GM21390 (cell line): Measurements from ENCODE around the gene UBE2E2.

Source experiments
- ATAC-seq: cut with Tn5 transposase; IDR thresholded peaks from one replicate; pipeline ENCODE4 v1.9.1; 2021; ENCODE audit not compliant: unreplicated experiment

Gene UBE2E2

GRCh38 chr3:23567917-23568316, 364.8 kb downstream of the UBE2E2 start:
- no peak for ATAC-seq

DNA sequence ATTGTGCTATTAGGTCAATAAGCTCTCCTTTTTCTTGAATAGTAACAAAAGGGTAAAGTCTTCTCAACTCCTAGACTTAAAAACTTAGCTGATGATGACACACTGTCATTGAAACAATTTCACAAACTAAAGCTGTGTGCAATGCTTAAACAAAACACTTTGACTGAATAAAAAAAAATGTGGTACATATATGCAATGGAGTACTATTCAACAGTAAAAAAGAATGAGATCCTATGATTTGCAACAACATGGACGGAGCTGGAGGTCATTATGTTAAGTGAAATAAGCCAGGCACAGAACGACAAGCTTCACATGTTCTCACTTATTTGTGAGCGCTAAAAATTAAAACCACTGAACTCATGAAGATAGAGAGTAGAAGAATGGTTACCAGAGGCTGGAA, 370.7 kb downstream of the UBE2E2 start:
- ATAC-seq = no peak

DNA sequence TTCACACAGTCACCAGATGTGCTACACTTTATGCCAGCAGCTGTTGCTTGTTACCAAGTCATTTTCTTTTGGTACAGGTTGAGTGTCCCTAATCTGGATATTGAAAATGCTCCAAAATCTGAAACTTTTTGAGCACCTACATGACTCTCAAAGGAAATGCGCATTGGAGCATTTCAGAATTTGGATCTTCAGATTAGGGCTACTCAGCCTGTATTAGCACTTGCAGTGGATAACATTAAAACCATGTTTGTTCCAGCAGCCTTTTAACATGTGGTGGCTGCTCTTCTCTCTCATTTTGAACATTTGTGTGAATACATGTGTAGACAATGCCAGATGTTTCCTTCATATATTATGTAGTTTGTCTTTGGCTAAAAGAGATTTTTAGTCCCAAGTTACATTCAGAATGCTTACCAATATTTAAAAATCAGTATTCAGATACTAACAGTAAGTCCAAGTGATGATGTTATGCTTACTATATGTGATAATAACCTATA, 371.7 kb downstream of the UBE2E2 start:
- no peak for ATAC-seq

DNA sequence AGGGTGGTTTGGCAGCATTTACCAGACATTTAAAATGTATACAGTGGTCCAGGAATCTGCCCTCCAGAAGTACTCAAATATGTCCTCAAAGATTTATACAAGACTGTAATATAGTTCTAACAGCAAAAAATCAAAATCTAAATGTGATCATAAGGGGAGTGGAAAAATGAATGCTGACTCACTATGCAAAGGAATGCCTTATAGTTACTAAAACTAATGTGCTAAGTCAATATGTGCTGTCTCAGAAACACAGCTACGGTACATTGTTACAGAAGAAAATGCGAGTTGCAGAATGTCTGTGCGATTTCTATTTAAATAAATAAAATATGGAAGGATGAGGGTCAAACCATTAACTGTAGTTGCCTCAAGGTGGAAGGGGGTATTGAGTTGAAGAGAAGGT, 372.6 kb downstream of the UBE2E2 start:
- no peak for ATAC-seq

DNA sequence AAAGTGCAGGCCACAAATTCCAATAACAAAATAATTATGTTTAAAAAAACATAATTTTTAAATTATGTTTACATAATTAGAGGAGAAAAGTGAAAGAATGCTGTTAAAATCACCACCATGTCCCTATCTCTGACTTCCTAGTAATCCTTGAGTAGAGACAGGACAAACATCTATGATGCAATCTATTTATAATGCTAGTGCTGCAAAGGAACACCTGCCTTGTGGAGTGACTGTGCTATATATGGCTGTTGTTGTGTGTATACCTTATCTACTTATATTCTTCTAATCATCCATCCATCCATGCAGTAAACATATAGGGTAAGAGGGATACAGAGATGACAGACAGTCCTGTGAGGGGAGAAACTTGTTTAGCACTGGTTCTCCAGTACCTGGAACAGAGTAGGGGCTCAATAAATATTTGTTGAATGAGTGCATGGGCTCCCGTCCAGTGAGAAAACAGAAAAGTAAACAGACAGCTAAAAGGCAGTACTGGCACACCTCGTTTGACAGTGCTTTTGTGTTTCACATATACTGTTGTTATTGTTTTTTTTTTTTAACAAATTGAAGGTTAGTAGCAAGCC, 373.3 kb downstream of the UBE2E2 start:
- ATAC-seq = no peak

DNA sequence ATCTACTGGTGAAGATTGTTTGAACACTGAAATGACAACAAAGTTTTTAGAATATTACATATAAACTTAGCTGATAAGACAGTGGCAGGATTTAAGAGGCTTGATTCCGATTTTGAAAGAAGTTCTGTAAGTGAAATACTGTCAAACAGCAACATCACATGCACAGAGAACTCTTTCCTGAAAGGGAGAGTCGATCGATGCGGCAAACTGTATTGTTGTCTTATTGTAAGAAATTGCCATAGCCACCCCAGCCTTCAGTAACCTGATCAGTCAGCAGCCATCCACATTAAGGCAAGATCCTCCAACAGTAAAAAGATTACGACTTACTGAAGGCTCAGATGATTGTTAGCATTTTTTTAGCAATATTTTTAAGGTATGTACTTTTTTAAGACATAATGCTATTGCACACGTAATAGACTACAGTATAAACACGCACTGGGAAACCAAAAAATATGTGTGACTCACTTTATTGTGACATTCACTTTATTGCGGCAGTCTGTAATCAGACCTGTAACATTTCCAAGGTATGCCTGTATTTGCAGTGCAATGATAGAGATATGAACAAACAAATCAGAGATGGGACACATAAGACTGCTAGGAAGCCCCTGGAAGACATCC, 377.1 kb downstream of the UBE2E2 start:
- no peak for ATAC-seq

DNA sequence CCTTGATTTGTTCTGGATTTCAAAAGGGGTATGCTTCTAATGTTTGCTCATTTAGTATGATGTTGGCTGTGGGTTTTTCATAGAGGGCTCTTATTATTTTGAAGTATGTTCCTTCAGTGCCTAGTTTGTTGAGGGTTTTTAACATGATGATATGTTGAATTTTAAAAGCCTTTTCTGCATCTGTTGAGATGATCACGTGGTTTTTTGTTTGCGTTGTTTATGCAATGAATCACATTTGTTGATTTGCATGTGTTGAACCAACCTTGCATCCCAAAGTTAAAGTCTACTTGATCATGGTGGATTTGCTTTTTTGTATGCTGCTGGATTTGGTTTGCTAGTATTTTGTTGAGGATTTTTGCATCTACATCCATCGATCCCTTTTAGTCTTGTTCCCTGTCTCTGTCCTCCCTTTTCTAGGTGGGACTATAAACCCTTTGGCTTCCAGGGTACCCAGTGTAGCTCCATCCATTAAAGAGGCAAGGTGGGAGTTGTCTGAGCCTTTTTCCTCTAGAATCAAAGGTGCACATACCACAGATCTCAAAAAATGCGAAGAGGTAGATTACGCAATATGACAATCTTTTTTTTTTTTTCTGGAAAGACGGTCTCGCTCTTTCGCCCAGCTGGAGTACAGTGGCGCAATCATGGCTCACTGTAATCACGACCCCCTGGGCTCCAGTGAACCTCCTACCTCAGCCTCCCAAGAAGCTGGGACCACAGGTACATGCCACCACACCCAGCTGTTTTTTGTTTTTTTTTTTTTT, 381.0 kb downstream of the UBE2E2 start:
- no peak for ATAC-seq

DNA sequence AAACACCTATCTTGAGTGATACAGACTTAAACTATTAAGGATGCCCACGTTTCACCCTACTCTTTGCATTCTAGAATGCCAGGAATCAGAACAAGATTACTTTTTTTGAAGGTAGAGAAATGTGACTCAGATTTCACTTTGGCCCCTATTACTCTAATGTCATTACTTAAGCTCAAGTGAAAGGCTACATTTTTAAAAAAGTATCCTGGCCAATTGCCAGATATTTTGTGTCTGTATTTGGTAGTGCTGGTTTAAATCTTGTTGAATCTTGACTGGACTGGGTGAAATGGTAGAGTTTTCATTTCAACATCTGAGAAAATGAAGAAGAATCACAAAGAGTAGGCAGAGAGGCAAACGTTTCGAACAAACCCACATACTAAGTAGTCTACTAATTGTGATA, 384.4 kb downstream of the UBE2E2 start:
- ATAC-seq = no peak

DNA sequence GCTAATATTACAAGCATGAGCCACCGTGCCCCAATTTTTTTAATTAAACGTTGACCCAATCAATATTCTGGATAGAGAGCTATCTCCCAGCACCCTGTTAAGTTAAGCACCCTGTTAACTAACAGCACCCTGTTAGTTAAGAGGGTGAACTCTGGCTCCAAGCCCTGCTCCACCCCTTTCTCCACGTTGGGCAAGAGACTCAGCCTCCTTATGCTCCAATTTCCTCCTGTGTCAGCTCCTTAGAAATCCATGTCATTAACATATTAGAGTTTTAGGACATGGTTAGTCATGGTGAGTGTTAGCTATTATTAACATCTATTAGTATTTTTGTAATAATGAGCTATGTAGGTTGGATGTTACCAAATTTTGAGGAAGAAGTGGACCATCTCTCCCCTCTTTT, 385.4 kb downstream of the UBE2E2 start:
- no peak for ATAC-seq

- ATAC-seq = no peak
These were observed 386.5 kb downstream of the UBE2E2 start for GRCh38 chr3:23589602-23590001.

DNA sequence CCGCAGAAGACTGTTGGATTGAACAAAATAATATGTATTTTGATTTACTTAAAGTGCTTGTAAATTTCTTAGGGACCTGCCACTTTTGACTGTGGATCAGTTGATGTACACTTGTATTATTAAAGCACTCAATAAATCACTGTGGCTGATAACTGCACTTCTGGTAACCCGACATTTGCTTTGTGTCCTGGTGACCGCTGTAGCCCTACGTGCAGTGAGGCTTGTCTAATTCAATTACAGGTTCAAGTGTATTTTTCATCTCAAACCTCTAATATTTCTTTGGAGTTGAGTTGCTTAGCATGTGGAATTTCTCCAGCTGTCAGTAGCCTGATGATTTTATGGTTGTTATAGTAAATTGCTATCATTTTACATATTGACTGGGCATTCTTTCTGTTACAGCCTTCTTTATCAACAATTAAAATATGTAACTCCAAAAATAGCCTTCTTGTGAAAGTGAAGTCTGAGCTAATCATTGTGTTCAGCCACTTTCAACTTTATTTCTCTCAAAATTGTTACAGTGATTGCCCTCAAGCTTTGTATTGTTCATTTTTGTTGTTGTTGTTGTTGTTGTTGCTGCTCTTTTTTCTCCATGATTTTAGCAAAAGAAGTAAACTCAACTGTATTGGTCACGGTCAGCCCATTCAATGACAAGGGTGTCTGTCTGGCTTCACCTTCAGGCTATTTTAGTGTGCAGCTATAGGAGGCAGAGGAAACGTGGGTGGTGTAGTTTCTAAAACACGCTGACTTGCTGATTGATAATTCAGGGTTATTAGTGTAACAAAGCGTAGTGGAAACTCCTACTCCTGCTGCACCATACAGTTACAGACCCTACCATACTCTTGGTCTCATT, 387.5 kb downstream of the UBE2E2 start:
- ATAC-seq = peak; percentile 84

- no peak for ATAC-seq
These were observed 388.2 kb downstream of the UBE2E2 start for GRCh38 chr3:23591374-23591773.

DNA sequence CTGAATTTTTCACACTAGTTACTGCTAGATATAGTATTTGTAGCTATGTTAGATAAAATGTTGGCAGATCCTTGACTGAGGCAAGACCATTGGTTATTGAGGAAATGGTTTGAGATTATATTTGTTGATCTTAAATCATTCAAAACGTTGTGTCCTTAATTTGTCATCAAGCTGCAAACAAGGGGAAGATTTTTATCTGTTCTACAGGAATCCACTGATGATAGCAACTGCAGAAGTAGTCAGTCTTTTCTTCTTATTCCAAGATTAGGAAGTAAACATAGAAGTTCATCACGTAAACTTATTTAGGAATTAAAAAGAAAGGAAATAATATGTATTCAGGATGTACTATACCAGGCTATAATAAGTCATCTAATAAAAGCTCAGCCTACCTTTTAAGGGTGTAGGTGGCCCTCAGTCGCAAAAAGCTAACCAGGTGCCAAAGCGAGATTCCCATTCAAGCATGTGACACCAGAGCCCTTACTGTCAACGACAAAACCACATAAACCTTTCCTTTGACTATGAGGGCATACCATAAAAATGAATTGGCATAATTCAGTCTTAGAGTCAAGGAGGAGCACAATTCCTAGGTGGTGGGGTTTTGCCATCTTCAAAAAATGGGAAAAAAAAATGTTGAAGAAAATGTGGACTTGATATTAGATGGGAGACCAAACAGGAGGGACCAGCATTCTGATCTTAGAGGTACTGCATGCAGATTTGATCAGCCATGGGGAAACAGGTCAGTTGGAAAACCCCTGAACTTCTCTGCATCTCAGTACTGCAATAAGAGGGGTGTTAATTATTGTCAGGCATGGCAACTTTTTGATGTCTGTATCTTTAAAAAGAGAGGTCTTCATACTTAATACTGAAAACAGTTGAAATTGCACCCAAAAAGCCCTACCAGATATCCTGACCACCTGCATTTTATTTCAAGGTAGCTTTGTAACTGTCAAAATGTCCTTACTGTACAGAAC, 390.1 kb downstream of the UBE2E2 start:
- ATAC-seq = peak; percentile 40

DNA sequence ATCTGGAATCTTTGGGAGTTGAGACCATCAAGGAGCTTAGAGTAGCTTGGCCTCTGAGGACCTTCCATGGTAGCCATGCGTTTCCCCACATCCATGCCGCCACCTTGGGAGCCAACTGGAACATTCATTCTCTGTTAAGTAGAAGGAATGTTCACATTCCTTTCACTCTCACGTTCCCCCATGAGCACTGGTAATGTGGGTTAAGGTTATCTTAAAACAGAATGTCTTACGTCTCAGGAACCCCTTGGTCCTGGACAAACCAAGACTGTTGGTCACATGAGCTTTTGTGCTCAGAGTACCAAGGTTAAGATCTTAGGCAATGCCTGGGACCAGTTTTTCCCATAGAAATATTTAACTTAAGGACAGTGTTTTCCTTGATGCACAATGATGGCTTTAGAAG, 390.9 kb downstream of the UBE2E2 start:
- ATAC-seq = no peak

- no peak for ATAC-seq
These were observed 392.0 kb downstream of the UBE2E2 start for GRCh38 chr3:23594894-23595670.

DNA sequence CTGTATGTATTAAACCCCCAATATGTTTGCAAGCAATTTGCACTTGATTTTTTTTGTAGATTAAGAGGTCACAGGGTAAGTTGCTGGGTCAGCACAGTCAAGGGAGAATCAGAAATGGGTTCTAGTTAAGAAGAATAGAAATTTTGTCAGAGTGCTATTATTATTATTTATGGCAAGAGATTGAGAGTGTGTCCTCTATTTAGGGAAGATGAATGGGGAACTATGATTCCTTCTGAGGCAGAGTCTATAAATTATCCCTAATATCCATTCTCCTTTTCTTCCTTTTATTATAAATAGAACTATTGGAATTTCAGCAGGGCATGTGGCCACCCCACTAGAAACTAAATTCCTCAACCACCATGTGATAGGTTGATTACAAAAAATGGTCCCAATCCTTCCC, 392.7 kb downstream of the UBE2E2 start:
- ATAC-seq = no peak

DNA sequence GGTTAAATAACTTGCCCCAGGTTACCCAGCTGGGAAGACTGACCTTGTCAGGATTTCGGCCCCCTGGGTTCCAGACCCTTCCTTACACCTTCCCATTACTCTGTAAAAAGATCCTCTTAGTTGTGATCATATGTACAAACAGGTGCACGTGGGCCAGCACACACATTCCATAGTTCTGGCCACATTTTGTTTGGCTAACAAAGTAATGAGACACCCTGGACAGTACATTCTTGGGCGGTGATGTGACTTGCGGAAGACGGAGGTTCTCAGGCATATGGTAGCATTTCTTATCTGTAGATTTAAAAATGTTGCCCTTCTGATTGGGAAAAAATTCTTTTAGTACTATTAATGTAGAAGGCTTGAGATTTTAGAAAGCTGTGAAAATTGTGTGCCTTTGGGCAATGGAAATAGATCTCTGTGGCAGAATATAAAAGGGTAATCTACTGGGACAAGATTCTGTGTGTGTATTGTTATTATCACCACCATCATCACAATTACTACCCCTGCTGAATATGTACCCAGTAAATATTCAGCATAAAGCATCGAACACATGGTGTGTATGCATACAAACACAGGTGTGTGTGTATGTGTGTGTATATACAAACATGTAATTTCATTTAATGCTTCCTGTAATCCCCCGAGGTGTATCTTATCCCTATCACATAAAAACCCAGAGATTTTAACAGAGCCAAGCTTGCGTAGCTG, 397.2 kb downstream of the UBE2E2 start:
- ATAC-seq = no peak

- no peak for ATAC-seq
These were observed 398.1 kb downstream of the UBE2E2 start for GRCh38 chr3:23601091-23601822.
